PC-3 (cell line): ENCODE data around the gene PDLIM4. TPM values are rescaled to one million over a fixed set of nuclear protein-coding genes. Genes with fewer than 3 reads are reported as not detected.

Experiments used
- ATAC-seq: fragments of 200-7000 bp; cut with Tn5 transposase; 2 replicates; pipeline ENCODE4 v1.9.1; 2020; ENCODE audit warnings: mild to moderate bottlenecking, moderate library complexity
- BruUV-seq: library from RNA; stranded (reverse); fragments of 400-500 nt; replicated peaks from 2 replicates; lab custom pipeline; 2021; lab: Mats Ljungman, UMichigan
- CTCF ChIA-PET: fragments of 300-600 bp; sonication (Branson Sonifier 250); formaldehyde crosslinking; loops from one replicate; lab custom pipeline; 2022; ENCODE audit warnings: antibody characterized with exemption; lab: Charles Lee
- POLR2A ChIA-PET: fragments of 300-600 bp; sonication (Branson Sonifier 250); formaldehyde crosslinking; loops from one replicate; lab custom pipeline; 2022; ENCODE audit warnings: antibody characterized with exemption; ENCODE audit not compliant: unreplicated experiment; lab: Charles Lee
- DNase-seq: peaks from one replicate; pipeline ENCODE4 v3.0.0-alpha.2; 2015
- H2AFZ ChIP-seq: fragments of 300-600 bp; sonication (generic); 2 replicates; pipeline ENCODE4 v1.6.0; 2016; ENCODE audit warnings: antibody characterized with exemption, low read length
- H3F3A ChIP-seq: fragments of 300-600 bp; sonication (generic); one replicate; pipeline ENCODE4 v1.6.0; 2017; ENCODE audit warnings: antibody characterized with exemption, low read length, control low read depth, mild to moderate bottlenecking; ENCODE audit not compliant: unreplicated experiment
- H3K27ac ChIP-seq: fragments of 300-600 bp; sonication (generic); 2 replicates; pipeline ENCODE4 v1.5.1; 2016; ENCODE audit warnings: mild to moderate bottlenecking, low read length
- H3K27me3 ChIP-seq: fragments of 300-600 bp; sonication (generic); 2 replicates; pipeline ENCODE4 v1.6.1; 2016; ENCODE audit warnings: low read length, mixed read lengths
- H3K36me3 ChIP-seq: fragments of 300-600 bp; sonication (generic); 2 replicates; pipeline ENCODE4 v1.6.1; 2016; ENCODE audit warnings: low read depth, mixed run types, low read length, mixed read lengths
- H3K4me1 ChIP-seq: fragments of 300-600 bp; sonication (generic); 2 replicates; pipeline ENCODE4 v1.5.1; 2016; ENCODE audit warnings: low read length; ENCODE audit not compliant: insufficient read depth
- H3K4me2 ChIP-seq: fragments of 300-600 bp; sonication (generic); 2 replicates; pipeline ENCODE4 v1.6.0; 2016; ENCODE audit warnings: low read length
- H3K4me3 ChIP-seq: fragments of 300-600 bp; sonication (generic); 2 replicates; pipeline ENCODE4 v1.5.1; 2016; ENCODE audit warnings: mild to moderate bottlenecking, low read length, mixed read lengths
- H3K79me2 ChIP-seq: fragments of 300-600 bp; sonication (generic); 2 replicates; pipeline ENCODE4 v1.6.1; 2017; ENCODE audit warnings: low read length, mixed read lengths
- H3K9ac ChIP-seq: fragments of 300-600 bp; sonication (generic); 2 replicates; pipeline ENCODE4 v1.6.0; 2016; ENCODE audit warnings: mild to moderate bottlenecking, low read length
- H3K9me2 ChIP-seq: fragments of 300-600 bp; sonication (generic); replicated peaks from 2 replicates; pipeline ENCODE4 v1.6.1; 2016; ENCODE audit warnings: mixed run types, low read length, mixed read lengths
- H3K9me3 ChIP-seq: fragments of 300-600 bp; sonication (generic); 2 replicates; pipeline ENCODE4 v1.6.1; 2016; ENCODE audit warnings: low read length, mixed read lengths
- H4K20me1 ChIP-seq: fragments of 300-600 bp; sonication (generic); 2 replicates; pipeline ENCODE4 v1.6.1; 2016; ENCODE audit warnings: low read length, mixed read lengths
- CTCF ChIP-seq: fragments of 300-600 bp; sonication (generic); conservative IDR thresholded peaks from 2 replicates; pipeline ENCODE4 v1.5.1; 2017; ENCODE audit warnings: antibody characterized with exemption, low read depth, mild to moderate bottlenecking, low read length
- EZH2 ChIP-seq: fragments of 300-600 bp; sonication (generic); IDR thresholded peaks from one replicate; pipeline ENCODE4 v1.6.1; 2017; ENCODE audit warnings: antibody characterized with exemption, mild to moderate bottlenecking, low read length; ENCODE audit not compliant: unreplicated experiment
- EZH2phosphoT487 ChIP-seq: fragments of 300-600 bp; sonication (generic); IDR thresholded peaks from 2 replicates; pipeline ENCODE4 v1.6.1; 2018; ENCODE audit warnings: mild to moderate bottlenecking, antibody characterized with exemption, low read length, borderline replicate concordance
- intact Hi-C: fragments of 100-400 bp; cut with micrococcal nuclease; formaldehyde crosslinking; loops from 2 replicates; pipeline ENCODE4 v1.9.0; 2023
- microRNA-seq: library from miRNA; unstranded; fragments of <30 nt; microRNA quantifications from one replicate; pipeline ENCODE4 v1.1.0, GENCODE V29; 2020; ENCODE audit not compliant: unreplicated experiment
- total RNA-seq: library from RNA; depleted of rRNA; stranded (reverse); fragments of >200 nt; gene quantifications from 2 replicates; pipeline ENCODE4 v1.2.3, GENCODE V29; 2014; rRNA removed

Gene PDLIM4
- total RNA-seq, 1 experiment from 2014 or later, result 27.8 TPM

GRCh38 chr5:132321109-132321721, 63.7 kb downstream of the PDLIM4 start:
- Histone ChIP-seq H2AFZ (no peak overlapping the region), H3K9me3 (no peaks in the 10 kb centered on the region), H3K4me3 (no peak overlapping the region), H3K9ac (no peak overlapping the region), H3K9me2 (no peaks in the 10 kb centered on the region), H3K27ac (no peak overlapping the region), H3F3A (no peaks in the 10 kb centered on the region), H4K20me1 (no peaks in the 10 kb centered on the region), H3K27me3 (no peaks in the 10 kb centered on the region), H3K4me2 (no peak overlapping the region), H3K36me3 (no peaks in the 10 kb centered on the region), H3K4me1 (peaks cover 15% of the 10 kb centered on the region), H3K79me2 (no peaks in the 10 kb centered on the region)
- ATAC-seq, result no peak
- no TSS peak for BruUV-seq
- POLR2A ChIA-PET, result no interaction called here
- CTCF ChIA-PET, result no interaction called here
- TF ChIP-seq EZH2phosphoT487 (no peak), EZH2 (no peak), CTCF (no peak)
- no peak for DNase-seq
- intact Hi-C loops, result no loop called here

- Histone ChIP-seq H3K9me3 (no peaks in the 10 kb centered on the region), H3K79me2 (no peaks in the 10 kb centered on the region), H3K27me3 (no peaks in the 10 kb centered on the region), H2AFZ (no peak overlapping the region), H4K20me1 (no peaks in the 10 kb centered on the region), H3K36me3 (no peaks in the 10 kb centered on the region), H3K9ac (no peak overlapping the region), H3F3A (no peaks in the 10 kb centered on the region), H3K4me2 (no peak overlapping the region), H3K27ac (no peak overlapping the region), H3K4me3 (no peak overlapping the region), H3K9me2 (no peaks in the 10 kb centered on the region), H3K4me1 (peaks cover 15% of the 10 kb centered on the region)
- intact Hi-C loops, result no loop called here
- DNase-seq (no peak), ATAC-seq (no peak)
- POLR2A ChIA-PET, result no interaction called here
- CTCF ChIA-PET, result no interaction called here
- no TSS peak for BruUV-seq
- TF ChIP-seq CTCF, result no peak
- TF ChIP-seq EZH2, result no peak
- no peak for TF ChIP-seq EZH2phosphoT487
Measured at GRCh38 chr5:132322266-132322665, 64.8 kb downstream of the PDLIM4 start.

Small RNA genes within 50 kb of the gene (microRNA-seq; reads per million reads assigned to microRNA genes)
- gene MIR6830, result not detected

Other genes with a start within 250 kb of the PDLIM4 start
- 0.15 and 0.35 TPM in 2 replicates for gene ACSL6, start 246.0 kb upstream of the PDLIM4 start, total RNA-seq
- not detected in 2 replicates for gene IL3, start 197.0 kb upstream of the PDLIM4 start, total RNA-seq
- 69.9 and 93.6 TPM in 2 replicates for gene CSF2, start 183.9 kb upstream of the PDLIM4 start, total RNA-seq
- 38.7 and 43.6 TPM in 2 replicates for gene P4HA2, start 29.8 kb upstream of the PDLIM4 start, total RNA-seq
- gene SLC22A4, start 36.7 kb downstream of the PDLIM4 start, total RNA-seq, result 2.2 and 3.4 TPM in 2 replicates
- 8.2 and 21.8 TPM in 2 replicates for gene SLC22A5, start 112.0 kb downstream of the PDLIM4 start, total RNA-seq
- 21.1 and 23.1 TPM in 2 replicates for gene IRF1, start 233.1 kb downstream of the PDLIM4 start, total RNA-seq